T47D (cell line): ENCODE results near the gene ENPP6.

ENCODE experiments used
- DNase-seq, 2 experiments: peaks; one replicate each; pipeline versions ENCODE4 v3.0.0 to v3.0.0-alpha.2; 2011 to 2012; ENCODE audit warnings: low read depth in 1 of 2, low spot score in 1 of 2
- JUND ChIP-seq: IDR thresholded peaks from 2 replicates; pipeline ENCODE4 v1.6.1; 2012; ENCODE audit warnings: low read depth
- in situ Hi-C: cut with HindIII; loops from 2 replicates; pipeline ENCODE4 v1.10.0; 2016; ENCODE audit warnings: low sequenced_read_pairs, low pct_unique_long_range_greater_than_20kb

The ENPP6 gene

DNA sequence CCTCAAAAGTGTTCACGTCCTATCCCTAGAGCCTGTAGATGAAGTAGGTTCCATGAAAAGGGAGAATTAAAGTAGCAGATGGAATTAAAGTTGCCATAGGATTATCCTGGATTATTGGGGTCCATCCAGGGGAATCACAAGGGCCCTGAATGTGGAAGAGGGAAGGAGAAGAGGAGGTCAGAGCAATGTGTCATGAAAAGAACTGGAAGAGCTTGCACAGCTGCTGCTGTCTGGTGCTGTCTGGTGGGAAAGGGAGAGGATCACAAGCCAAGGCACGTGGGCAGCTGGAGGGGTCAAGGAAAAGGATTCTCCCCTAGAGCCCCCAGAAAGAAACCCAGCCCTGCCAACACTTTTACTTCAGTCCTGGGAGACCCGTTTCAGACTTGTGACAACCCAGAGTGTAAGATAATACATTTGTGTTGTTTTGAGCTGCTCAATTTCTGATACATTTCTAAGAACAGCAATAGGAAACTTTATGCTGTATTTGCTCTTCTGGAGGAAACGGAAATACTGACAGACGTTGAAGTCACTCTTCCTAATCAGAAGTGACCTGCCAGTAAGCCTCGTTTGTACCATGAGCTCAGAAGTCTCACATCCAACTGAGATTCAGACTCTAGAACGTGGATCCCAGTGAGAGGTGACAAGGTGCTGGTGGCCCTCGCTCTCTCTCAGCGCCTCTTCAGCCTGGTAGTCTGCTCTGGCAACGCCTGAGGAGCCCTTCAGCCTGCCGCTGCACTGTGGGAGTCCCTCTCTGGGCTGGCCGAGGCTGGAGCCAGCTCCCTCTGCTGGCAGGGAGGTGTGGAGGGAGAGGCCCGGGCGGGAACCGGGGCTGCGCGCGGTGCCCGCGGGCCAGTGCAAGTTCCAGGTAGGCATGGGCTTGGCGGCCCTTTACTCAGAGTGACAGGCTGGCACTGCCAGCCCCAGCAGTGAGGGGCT is 34.7 kb upstream of the ENPP6 start:
- in situ Hi-C loops, result no loop called here
- TF ChIP-seq JUND, result no peak
- DNase-seq, result no peak

- DNase-seq, result no peak
- in situ Hi-C loops, result no loop called here
- TF ChIP-seq JUND, result no peak
Observed at GRCh38 chr4:184251670-184251980, 34.0 kb upstream of the ENPP6 start.

DNA sequence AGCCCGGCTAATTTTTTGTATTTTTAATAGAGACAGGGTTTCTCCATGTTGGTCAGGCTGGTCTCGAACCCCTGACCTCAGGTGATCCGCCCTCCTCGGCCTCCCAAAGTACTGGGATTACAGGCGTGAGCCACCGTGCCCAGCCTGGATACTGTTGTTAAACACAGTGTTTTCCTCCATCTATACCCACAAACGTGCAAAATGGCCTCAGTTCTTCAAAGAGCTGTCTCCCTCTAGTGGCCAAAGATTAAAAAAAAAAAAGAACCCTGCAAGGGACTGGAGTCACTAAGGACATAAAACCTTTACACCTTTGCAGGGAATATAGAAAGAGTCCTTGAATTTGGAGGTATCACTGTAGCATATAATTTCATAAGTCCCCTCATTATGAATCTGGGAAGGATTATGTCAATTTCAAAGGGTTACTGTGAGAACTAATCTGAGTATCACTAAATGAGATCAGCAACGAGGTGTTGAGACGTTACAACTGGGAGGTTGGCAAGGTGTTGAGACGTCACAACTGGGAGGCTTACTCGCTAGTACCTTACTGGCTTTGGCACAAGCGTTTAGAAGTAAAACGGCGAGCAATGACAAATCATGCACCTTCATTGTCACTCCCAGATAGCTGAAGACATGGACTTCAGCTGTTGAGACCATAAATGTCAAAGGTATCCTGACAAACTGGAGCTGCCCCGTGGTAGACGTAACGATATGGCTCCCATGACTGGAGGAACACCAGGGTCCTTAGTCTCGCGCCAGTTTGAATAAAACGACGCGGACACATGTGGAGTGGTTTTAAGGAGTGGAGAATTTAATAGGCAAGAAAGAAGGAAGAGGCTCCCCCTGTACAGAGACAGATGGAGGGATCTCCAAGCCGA is 33.4 kb upstream of the ENPP6 start:
- no peak for TF ChIP-seq JUND
- in situ Hi-C loops, result no loop called here
- peak; percentile 48 to 82 for DNase-seq

- TF ChIP-seq JUND, result no peak
- DNase-seq, result no peak
- in situ Hi-C loops, result no loop called here
Observed at GRCh38 chr4:184248216-184248615, 30.5 kb upstream of the ENPP6 start.

DNA sequence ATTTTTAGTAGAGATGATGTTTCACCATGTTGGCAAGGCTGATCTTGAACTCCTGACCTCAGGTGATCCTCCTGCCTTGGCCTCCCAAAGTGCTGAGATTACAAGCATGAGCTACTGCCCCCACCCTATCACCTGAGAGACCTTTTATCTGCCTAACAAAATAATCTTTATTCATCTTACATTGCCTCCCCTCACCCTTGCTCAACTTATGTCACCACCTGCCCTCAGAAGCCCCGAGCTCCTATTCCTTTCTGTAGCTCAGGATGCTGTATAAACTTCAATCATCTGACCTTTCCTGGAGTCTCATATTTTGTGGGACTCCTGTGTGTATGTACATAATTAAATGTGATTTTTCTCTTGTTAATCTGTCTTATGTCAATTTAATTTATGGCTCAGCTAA is 29.7 kb upstream of the ENPP6 start:
- in situ Hi-C loops, result no loop called here
- DNase-seq, result no peak
- no peak for TF ChIP-seq JUND

GRCh38 chr4:184246426-184246825 is 28.8 kb upstream of the ENPP6 start:
- TF ChIP-seq JUND, result no peak
- in situ Hi-C loops, result no loop called here
- DNase-seq, result no peak

GRCh38 chr4:184238072-184238745 is 20.5 kb upstream of the ENPP6 start:
- TF ChIP-seq JUND, result no peak
- no peak for DNase-seq
- in situ Hi-C loops, result no loop called here

DNA sequence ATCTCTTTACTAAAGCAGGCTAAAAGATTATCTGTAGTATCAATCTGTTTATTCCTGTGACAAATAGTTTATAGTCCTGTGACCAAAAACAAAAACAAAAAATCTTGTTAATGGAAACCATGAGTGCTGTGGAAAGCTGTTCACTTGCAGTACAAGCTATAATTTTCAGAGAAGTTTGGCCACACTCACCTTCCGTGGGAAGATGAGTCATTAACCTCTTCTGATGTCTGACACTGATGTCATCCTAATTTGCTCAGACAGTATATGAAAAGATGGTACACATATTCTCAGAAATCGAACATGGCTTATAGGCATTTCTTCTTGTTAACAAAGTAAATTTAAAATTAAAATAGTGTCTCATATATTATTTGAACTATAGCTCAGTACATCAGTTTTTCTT is 19.9 kb upstream of the ENPP6 start:
- in situ Hi-C loops, result no loop called here
- DNase-seq, result no peak
- TF ChIP-seq JUND, result no peak

DNA sequence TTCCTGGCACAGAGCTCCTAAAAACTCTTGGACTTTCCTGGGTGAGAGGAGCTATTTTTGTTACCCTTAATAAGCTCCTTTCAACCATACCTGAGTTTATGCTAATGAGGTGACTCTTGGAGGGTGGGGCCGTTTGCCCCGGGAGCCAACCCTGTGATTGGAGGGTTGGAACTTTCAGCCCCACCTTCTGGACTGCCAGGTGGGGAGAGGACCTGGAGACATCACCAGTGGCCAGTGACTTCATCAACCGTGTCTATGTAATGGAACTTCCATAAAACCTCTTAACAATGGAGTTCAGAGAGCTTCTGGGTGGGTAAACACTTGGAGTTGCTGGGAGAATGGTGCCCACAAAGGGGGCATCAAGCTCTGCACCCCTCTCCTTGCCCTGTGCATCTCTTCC is 17.9 kb upstream of the ENPP6 start:
- in situ Hi-C loops, result no loop called here
- no peak for TF ChIP-seq JUND
- no peak for DNase-seq

DNA sequence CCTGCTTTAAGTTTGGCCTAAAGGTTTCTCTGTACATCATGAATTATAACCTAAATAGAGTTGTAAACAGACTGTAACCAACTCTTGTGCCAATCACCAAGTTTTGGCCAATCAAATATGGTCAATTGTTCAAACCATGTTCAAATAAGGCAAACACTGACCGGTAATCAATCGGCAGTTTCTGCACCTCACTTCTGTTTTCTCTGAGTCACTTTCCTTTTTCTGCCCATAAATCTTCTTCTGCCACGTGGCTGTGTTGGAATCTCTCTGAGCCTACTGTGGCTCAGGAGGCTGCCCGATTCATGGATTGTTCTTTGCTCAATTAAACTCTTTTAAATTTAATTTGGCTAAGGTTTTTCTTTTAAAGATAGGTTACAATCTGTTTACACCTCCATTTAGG is 16.5 kb upstream of the ENPP6 start:
- in situ Hi-C loops, result no loop called here
- DNase-seq, result no peak
- TF ChIP-seq JUND, result no peak

GRCh38 chr4:184232975-184233374 is 15.3 kb upstream of the ENPP6 start:
- DNase-seq, result no peak
- in situ Hi-C loops, result no loop called here
- TF ChIP-seq JUND, result no peak

GRCh38 chr4:184232202-184232601 is 14.5 kb upstream of the ENPP6 start:
- in situ Hi-C loops, result no loop called here
- no peak for TF ChIP-seq JUND

DNA sequence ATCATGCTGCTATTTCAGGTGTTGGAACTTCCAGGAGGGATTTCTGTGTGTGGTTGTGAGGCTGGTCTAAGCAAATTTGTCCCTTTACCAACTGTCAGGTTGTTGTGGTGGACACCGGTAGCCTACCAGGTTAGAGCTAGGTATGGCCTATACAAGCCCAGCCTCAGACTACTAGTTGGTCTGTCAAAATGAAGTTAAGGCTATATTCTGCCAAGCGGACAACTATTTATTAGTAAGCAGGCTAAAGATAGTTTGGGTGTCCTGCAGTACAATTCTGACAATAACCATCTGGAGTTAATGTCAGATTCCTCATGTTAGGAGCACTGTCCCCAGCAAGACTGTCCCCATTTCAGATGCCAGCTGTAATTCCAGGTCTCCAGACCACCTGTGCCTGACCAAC is 13.9 kb upstream of the ENPP6 start:
- TF ChIP-seq JUND, result no peak
- in situ Hi-C loops, result no loop called here
- DNase-seq, result no peak

More at GRCh38 chr4:184232202-184232601, 14.5 kb upstream of the ENPP6 start:
- no peak for DNase-seq
